ENCODE results near the gene IFI27L1.

The IFI27L1 gene

DNA sequence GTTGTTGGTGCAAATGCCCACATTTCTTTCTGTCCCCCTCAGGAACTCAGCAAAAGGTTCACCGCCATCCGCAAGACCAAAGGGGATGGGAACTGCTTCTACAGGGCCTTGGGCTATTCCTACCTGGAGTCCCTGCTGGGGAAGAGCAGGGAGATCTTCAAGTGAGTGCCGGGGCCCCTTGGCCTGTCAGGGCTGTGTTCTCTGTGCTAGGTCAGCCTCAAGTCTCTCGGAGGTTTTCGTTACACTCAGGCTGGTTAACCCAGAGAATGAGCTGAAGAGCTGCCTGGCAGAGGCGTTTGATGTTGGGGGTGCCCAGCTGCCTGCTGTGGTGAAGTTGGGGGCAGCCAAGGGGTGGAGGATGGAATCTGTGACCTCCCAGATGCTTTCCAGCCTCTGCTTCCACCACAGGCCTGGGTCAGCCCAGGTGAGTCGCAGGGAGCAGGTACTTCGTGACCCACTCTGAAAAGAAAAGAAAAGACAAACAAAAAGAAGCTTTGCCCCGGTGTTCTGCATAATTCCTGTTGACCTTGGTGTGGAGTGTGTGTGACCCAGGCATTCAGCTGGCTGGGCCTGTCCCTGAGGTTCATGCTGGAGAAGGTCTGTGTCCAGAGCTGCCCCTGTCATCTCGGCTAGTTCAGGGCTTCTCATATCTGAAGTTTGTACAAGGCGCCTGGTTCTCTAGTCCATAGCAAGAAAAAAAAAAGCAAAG, 42.0 kb upstream of the IFI27L1 start:
- in situ Hi-C loops (cut with MboI; ENCODE audit: low sequenced_read_pairs, unreplicated experiment), result loop anchor here (10.0 kb wide), 1 partner anchor 96 kb away; no protein-coding TSS in a partner anchor
- TF ChIP-seq, protein P1, sequence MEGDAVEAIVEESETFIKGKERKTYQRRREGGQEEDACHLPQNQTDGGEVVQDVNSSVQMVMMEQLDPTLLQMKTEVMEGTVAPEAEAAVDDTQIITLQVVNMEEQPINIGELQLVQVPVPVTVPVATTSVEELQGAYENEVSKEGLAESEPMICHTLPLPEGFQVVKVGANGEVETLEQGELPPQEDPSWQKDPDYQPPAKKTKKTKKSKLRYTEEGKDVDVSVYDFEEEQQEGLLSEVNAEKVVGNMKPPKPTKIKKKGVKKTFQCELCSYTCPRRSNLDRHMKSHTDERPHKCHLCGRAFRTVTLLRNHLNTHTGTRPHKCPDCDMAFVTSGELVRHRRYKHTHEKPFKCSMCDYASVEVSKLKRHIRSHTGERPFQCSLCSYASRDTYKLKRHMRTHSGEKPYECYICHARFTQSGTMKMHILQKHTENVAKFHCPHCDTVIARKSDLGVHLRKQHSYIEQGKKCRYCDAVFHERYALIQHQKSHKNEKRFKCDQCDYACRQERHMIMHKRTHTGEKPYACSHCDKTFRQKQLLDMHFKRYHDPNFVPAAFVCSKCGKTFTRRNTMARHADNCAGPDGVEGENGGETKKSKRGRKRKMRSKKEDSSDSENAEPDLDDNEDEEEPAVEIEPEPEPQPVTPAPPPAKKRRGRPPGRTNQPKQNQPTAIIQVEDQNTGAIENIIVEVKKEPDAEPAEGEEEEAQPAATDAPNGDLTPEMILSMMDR (IDR thresholded peaks at IDR 0.05; ENCODE audit: borderline replicate concordance, control extremely low read depth, extremely low read depth, insufficient read depth, missing control alignments), result no peak
- DNase-seq (ENCODE audit: low spot score), result peak; percentile 17

DNA sequence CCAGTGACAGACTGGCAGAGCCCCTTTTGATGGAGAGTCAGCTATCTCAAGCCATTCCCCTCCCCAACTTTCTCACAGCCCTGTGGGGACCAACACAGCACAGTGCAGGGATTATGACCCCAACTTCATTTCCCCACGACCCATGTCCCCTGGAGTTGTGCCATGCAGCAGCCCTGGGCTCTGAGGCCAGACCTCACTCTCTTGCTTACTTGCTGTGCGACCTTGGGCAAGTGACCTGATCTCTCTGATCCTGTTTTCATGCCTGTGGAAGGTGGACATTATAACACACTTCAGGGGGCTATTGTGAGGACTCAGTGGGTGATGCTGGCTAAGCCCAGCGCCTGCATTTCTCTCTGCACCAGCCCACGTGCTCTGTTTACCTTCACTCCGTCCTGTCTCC, 40.9 kb upstream of the IFI27L1 start:
- DNase-seq (ENCODE audit: low spot score), result peak; percentile 19
- TF ChIP-seq, protein P1 (IDR thresholded peaks at IDR 0.05; ENCODE audit: borderline replicate concordance, control extremely low read depth, extremely low read depth, insufficient read depth, missing control alignments), result no peak

DNA sequence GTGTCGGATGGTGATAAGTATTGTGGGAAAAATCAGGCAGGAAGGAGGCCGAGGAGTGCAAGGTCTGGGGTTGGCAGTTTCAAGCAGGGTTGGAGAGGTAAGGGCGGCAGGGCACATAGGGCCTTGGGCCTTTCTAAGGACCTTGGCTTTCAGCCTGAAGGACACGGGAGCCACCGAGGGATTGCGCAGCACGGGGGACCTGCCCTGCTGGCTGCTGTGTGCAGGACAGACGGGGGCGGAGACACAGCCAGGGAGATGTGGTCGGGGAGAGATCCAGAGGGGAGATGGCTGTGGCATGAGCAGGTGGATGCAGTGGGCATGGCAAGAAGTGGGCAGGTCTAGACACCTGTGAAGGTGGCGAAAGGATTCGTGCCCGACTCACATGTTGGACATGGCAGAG, 40.3 kb upstream of the IFI27L1 start:
- in situ Hi-C loops (cut with MboI; ENCODE audit: low sequenced_read_pairs, unreplicated experiment), result no loop called here
- DNase-seq (ENCODE audit: low spot score), result no peak
- TF ChIP-seq, protein P1 (IDR thresholded peaks at IDR 0.05; ENCODE audit: borderline replicate concordance, control extremely low read depth, extremely low read depth, insufficient read depth, missing control alignments), result no peak

More for the DNA sequence above, 40.9 kb upstream of the IFI27L1 start:
- in situ Hi-C loops (cut with MboI; ENCODE audit: low sequenced_read_pairs, unreplicated experiment), result no loop called here

DNA sequence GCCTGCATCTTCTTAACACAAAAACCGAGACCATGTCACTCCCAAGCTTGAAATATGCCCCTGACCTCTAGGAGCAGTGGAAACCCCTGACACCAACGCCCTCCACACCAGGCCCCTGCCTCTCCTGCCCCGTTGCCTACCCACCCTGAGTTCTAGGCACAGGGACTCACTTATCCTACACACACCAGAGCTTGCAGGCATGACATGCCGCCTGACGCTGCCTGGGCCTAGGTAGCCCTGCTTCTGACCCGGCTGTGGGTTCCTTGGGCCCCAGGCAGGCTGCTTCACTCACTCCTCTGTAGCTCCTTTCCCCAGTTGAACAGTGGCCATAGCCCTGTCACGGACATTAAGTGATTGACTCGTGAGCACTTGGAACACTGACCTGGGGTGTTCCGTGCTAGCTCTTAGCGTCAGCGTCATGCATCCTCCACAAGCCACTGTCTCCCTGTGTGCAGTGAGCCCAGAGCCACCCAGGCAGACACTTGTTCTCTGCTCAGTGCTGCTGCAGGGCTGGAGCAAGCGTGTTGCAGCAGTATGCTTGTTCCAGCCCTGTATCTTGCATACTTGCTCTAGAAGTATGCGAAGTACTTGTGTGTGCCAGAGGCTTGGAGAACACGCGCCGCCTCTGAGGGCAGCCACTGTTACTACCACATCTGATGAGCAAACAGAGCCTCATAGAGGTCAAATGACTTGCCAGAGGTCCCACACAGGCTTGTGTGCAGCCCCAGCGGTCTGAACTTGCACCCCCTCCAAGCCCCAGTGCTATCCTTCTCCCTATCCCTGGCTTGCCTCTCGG, 39.4 kb upstream of the IFI27L1 start:
- in situ Hi-C loops (cut with MboI; ENCODE audit: low sequenced_read_pairs, unreplicated experiment), result no loop called here
- no peak for DNase-seq (ENCODE audit: low spot score)
- TF ChIP-seq, protein P1 (IDR thresholded peaks at IDR 0.05; ENCODE audit: borderline replicate concordance, control extremely low read depth, extremely low read depth, insufficient read depth, missing control alignments), result no peak

DNA sequence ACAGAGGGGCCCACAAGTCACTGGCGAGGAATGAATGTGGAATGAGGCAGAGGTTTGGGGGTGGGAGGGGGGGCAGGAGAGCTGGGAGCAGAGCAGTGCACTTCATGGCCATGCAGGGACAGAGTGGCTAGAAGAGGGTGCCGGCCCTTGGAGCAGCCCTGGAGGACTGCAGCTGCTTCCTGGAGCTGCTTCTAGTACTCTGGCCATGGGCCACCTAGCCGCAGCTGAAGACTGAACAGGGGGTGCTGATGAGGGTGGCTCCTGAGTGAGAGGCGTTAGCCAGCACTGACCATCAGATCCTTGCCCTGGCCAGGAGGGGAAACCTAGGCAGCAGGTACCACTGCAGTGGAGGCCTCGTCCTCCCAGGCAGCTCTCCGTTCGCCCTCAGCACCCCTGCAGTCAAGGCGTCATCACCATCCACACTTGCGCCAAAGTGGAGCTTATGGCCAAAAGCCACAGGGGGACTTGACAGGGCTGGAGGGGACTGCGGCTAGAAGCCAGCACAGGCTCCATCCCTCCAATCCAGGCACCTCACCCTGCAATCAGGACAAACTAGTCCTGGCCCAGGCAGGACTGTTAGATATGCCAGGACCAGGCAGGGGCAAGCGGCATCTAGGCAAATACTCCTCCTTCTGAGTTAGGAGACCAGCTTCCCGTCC, 38.5 kb upstream of the IFI27L1 start:
- no peak for DNase-seq (ENCODE audit: low spot score)
- TF ChIP-seq, protein P1 (IDR thresholded peaks at IDR 0.05; ENCODE audit: borderline replicate concordance, control extremely low read depth, extremely low read depth, insufficient read depth, missing control alignments), result no peak
- in situ Hi-C loops (cut with MboI; ENCODE audit: low sequenced_read_pairs, unreplicated experiment), result no loop called here

DNA sequence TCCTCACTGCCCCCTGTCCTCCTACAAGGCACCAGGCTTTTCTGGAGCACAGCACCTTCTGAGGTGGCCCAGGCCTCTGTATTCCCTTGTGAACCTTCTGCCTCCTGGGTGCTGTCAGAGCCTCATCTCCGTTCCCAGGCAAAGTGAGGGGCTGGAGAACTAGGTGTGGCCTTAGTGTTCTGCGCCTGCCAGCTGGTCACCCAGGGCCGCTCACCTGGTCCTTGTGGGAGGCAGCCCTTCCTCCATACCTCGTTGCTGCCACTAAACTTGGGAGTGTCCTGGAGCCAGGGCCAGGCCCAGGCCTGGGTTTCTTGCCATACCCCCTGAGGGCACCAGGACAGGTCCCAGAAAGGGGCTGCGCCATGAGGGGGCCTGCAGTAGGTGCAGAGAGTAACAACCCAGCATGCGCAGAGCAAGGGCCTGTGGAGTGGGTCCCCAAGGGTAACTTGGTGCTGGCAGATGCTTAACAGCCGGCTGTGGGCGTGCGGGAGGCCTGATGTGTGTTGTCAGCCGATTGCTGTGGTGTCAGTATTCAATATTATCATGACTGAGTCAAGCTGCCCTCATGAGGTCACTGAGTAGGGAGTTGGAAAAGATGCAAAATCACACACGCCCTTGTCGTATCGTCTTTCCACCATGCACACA, 37.9 kb upstream of the IFI27L1 start:
- in situ Hi-C loops (cut with MboI; ENCODE audit: low sequenced_read_pairs, unreplicated experiment), result no loop called here
- no peak for DNase-seq (ENCODE audit: low spot score)
- TF ChIP-seq, protein P1 (IDR thresholded peaks at IDR 0.05; ENCODE audit: borderline replicate concordance, control extremely low read depth, extremely low read depth, insufficient read depth, missing control alignments), result no peak
